SK-N-MC (cell line): ENCODE results near the gene CROCC2.

Experiments used
- EZH2 ChIP-seq: fragments of 200-600 bp; sonication (generic); IDR thresholded peaks from one replicate; pipeline ENCODE4 v1.6.1; 2017; ENCODE audit warnings: antibody characterized with exemption
- FOXP2 ChIP-seq: optimal IDR thresholded peaks from 2 replicates; pipeline ENCODE3; 2011; ENCODE audit warnings: mild to moderate bottlenecking, moderate library complexity; ENCODE audit not compliant: insufficient read depth; ENCODE audit errors: extremely low read length, control extremely low read depth
- POLR2AphosphoS5 ChIP-seq: IDR thresholded peaks from 2 replicates; pipeline ENCODE4 v1.6.1; 2012; ENCODE audit warnings: mild to moderate bottlenecking, low read depth, low read length, borderline replicate concordance

DNA sequence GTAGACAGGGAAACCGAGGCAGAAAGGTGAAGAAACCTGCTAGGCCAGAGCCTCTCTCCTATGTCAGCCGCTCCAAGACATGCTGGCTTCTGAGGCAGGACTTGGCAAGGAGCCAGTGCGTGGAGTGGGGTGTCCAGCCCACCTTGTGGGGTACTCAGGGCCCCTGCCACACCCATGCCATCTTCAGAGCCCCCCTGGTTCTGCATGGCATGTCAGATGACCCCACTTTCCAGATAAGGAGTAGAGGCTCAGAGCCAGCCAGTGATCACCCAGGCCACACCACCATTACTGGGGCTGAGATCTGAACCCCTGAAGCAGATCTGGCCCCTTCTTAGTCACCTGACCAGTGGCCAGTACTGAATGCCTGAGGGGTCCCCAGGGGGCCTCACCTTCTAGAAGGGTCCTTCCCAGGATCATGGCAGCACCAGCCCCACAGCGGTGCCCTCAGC is 14.7 kb downstream of the CROCC2 start:
- TF ChIP-seq POLR2AphosphoS5 = no peak
- no peak for TF ChIP-seq EZH2
- no peak for TF ChIP-seq FOXP2
